NB4 (cell line): ENCODE measurements around the gene UPF1.

Experiments used
- DNase-seq: peaks from one replicate; pipeline ENCODE4 v3.0.0; 2010; ENCODE audit warnings: low read depth
- H3K4me3 ChIP-seq: one replicate; pipeline ENCODE4 v1.5.1; 2011; ENCODE audit warnings: mild to moderate bottlenecking, low read depth, low read length, moderate library complexity
- MAX ChIP-seq: IDR thresholded peaks from 2 replicates; pipeline ENCODE4 v1.6.1; 2011; ENCODE audit warnings: low read depth, low read length
- MYC ChIP-seq: IDR thresholded peaks from 2 replicates; pipeline ENCODE4 v1.6.1; 2011; ENCODE audit warnings: low read depth, low read length
- POLR2A ChIP-seq: IDR thresholded peaks from 2 replicates; pipeline ENCODE4 v1.6.1; 2011; ENCODE audit warnings: mild to moderate bottlenecking; ENCODE audit not compliant: insufficient read length; ENCODE audit errors: extremely low read depth
- TF ChIP-seq, protein P1 (sequence below): IDR thresholded peaks from one replicate; pipeline ENCODE4 v1.5.1; 2012; ENCODE audit warnings: low read depth, low read length

Gene UPF1

DNA sequence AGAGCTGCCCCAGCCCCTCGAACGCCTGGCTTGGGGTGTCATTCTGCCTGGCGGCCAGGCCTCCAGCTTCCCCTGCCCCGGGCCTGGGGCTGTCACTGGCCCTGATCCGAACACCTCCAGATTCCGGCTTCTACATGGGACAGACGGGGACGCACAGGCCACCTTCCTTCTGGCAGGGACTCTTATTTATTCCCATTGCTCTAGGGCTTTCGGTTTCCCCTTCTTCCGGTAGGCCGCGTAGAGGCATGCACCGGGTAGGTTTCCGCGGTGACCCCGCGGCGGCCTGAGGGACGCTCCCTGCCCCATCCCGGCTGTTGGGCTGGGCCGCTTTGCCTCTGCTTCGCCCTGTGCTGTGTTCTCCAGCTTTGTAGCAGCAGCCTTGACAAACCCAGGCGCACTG is 36.0 kb downstream of the UPF1 start:
- TF ChIP-seq MAX: no peak
- no peak for TF ChIP-seq POLR2A
- TF ChIP-seq MYC: no peak
- TF ChIP-seq, protein P1, sequence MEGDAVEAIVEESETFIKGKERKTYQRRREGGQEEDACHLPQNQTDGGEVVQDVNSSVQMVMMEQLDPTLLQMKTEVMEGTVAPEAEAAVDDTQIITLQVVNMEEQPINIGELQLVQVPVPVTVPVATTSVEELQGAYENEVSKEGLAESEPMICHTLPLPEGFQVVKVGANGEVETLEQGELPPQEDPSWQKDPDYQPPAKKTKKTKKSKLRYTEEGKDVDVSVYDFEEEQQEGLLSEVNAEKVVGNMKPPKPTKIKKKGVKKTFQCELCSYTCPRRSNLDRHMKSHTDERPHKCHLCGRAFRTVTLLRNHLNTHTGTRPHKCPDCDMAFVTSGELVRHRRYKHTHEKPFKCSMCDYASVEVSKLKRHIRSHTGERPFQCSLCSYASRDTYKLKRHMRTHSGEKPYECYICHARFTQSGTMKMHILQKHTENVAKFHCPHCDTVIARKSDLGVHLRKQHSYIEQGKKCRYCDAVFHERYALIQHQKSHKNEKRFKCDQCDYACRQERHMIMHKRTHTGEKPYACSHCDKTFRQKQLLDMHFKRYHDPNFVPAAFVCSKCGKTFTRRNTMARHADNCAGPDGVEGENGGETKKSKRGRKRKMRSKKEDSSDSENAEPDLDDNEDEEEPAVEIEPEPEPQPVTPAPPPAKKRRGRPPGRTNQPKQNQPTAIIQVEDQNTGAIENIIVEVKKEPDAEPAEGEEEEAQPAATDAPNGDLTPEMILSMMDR: no peak
- no peak for DNase-seq
- H3K4me3 ChIP-seq: no peak overlapping the region

DNA sequence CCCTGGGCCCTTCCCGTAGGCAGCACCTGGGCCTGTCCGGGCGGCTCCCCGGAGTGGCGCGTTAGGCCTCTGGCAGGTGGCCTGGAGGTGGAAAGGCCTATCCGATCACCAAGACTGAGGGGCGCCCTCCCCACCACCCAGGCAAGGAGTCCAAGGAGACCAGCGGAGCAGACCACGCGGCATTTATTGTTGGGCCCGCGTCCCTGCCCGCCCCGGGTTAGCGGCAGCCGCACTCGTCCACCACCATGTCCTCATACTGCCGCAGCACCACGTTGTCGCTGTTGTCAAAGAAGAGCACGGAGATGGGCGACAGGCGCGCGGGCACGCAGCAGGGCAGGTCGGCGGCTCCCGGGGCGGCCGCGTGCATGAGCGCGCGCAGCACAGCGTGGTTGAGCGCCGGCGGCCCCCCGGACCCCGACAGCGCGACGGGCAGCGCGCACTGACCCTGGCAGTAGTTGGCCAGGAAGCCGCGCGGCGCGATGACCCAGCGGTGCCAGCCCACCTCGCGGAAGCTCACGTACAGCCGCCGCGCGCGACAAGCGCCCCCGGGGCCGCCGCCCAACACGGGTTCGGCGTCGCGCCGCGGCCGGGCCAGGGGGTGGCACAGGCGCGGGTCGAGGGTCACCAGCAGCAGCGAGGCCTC is 36.7 kb downstream of the UPF1 start:
- DNase-seq: no peak
- no peak overlapping the region for H3K4me3 ChIP-seq
- no peak for TF ChIP-seq MAX
- TF ChIP-seq POLR2A: no peak
- TF ChIP-seq MYC: no peak
- TF ChIP-seq, protein P1: no peak

DNA sequence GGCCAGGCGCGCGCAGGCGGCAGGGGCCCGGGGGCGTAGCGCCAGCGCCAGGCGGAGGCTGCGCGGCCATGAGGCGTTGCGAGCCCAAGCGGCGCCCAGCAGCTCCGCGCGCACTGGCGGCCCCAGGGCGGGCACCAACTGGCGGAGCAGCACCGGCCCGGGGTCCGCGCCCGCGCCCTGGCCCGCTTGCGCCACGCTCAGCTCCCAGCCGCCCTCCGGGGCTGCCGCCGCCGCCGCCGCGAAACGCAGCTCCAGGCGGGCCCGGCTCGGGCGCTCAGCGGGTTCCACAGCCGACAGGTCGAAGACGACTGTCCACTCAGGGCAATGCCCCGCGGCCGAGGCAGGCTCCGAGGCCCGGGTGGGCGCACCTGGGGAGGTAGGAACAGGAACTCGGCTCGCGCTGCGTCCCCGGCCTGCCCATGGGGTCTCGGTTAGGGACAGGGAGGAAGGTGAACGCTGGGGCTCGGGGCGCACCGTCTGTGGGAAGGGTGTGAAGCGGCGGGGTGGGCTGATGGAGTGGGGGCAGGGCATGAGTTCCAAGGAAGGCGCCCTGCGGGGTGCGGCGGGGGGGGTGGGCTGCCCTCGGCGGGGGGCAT is 37.4 kb downstream of the UPF1 start:
- DNase-seq: no peak
- H3K4me3 ChIP-seq: no peak overlapping the region
- no peak for TF ChIP-seq MAX
- TF ChIP-seq, protein P1: no peak
- TF ChIP-seq POLR2A: no peak
- TF ChIP-seq MYC: no peak

DNA sequence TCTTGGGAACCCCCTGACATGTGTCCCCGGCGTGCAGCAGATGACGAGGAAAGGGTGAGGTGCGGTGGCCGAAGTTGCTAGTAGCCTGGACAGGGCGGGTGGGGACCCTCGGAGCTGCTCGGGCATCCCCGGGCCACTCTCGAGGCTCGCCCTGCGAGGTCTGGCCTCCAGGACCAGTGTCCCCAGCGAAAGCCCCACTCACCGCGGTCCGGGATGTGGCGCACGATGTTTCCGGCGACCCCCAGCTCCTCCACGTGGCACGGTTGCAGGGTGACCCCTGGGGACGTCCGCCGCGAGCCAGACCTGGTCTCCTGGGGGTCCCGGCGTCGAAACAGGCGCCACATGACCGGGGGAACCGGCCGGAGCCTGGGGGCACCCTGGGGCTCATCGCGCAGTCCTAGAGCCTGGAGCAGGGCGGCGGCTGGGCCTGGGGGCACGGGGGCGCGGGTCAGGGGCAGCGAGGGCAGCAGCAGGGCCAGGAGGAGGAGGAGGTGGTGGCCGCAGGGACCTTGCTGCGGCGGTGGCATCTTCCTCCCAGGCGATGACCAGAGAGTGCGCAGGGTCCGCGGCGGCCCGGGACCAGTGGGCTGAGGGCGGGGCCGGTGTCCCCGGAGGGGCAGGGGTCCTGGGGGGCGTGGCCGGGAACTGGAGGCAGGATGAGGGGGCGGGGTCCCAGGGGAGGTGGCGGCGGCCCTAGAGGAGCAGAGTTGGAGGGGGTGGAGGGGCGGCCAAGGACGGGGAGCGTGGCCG is 38.2 kb downstream of the UPF1 start:
- TF ChIP-seq, protein P1: no peak
- TF ChIP-seq MYC (no peak), MAX (no peak), POLR2A (no peak)
- no peak for DNase-seq
- no peak overlapping the region for H3K4me3 ChIP-seq

DNA sequence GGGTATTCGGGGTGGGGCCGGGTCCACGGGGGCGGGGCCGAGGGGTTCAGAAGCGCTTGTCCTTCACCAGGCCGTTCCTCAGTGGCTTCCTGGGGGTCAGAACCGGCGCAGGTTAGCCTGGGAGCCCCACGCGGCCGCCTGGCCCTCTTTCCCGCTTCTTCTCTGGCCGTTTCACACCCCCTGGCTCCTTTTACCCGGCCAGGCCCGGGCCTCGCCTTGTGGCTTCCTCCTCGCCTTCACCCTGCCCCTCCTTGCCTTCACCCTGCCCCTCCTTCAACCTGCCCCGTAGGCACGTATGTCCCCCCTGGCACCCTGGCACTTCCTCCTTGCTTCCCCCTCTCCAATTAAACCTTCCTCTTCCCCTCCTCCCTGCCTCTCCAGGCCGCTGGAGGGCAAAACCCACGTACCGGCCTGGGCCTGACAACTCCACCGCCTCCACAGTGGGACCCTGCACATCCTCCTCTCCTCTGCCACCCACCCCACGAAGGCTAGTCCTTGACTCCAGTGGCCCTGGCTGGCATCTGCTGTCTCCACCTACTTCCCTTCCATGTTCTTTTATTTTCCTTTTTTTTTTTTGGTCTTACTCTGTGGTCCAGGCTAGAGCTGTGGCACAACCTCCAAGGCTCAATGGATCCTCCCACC is 38.9 kb downstream of the UPF1 start:
- TF ChIP-seq MYC (no peak), MAX (no peak), POLR2A (no peak)
- TF ChIP-seq, protein P1: no peak
- H3K4me3 ChIP-seq: no peak overlapping the region
- DNase-seq: no peak
